A673 (cell line): ENCODE measurements around the gene KLF4. TPM values are rescaled to one million over a fixed set of nuclear protein-coding genes. Genes with fewer than 3 reads are reported as not detected.
A peak's percentile ranks its signal among the peaks of the same experiment; 100 is the strongest.

Source experiments
- BruUV-seq: library from RNA; stranded (reverse); fragments of 400-500 nt; replicated peaks from 2 replicates; lab custom pipeline; 2021; lab: Mats Ljungman, UMichigan
- CTCF ChIA-PET: fragments of 300-600 bp; sonication (Branson Sonifier 250); formaldehyde crosslinking; loops from one replicate; lab custom pipeline; 2022; ENCODE audit warnings: antibody characterized with exemption; lab: Charles Lee
- POLR2A ChIA-PET: fragments of 300-600 bp; sonication (Branson Sonifier 250); formaldehyde crosslinking; loops from one replicate; lab custom pipeline; 2022; ENCODE audit warnings: antibody characterized with exemption; ENCODE audit not compliant: low non-redundant PET; lab: Charles Lee
- DNase-seq: peaks from one replicate; pipeline ENCODE4 v3.0.0-alpha.2; 2015; ENCODE audit warnings: low spot score
- H3K27ac ChIP-seq: fragments of 200-600 bp; sonication (generic); 2 replicates; pipeline ENCODE4 v1.5.1; 2016; ENCODE audit warnings: mixed run types, low read depth, mild to moderate bottlenecking, mixed read lengths, antibody characterized with exemption, low read length; ENCODE audit not compliant: poor library complexity, severe bottlenecking
- H3K27me3 ChIP-seq: fragments of 200-600 bp; sonication (generic); replicated peaks from 2 replicates; pipeline ENCODE4 v1.6.1; 2017; ENCODE audit warnings: mixed run types, low read depth, mild to moderate bottlenecking, mixed read lengths, antibody characterized with exemption, low read length; ENCODE audit not compliant: insufficient read depth, poor library complexity
- H3K36me3 ChIP-seq: fragments of 200-600 bp; sonication (generic); 2 replicates; pipeline ENCODE4 v1.6.1; 2016; ENCODE audit warnings: mixed run types, mild to moderate bottlenecking, mixed read lengths, antibody characterized with exemption, low read length; ENCODE audit not compliant: insufficient read depth, poor library complexity, severe bottlenecking
- H3K4me1 ChIP-seq: fragments of 200-600 bp; sonication (generic); 2 replicates; pipeline ENCODE4 v1.6.1; 2017; ENCODE audit warnings: mixed run types, mild to moderate bottlenecking, mixed read lengths, antibody characterized with exemption, low read length; ENCODE audit not compliant: insufficient read depth, poor library complexity, severe bottlenecking
- H3K4me3 ChIP-seq: fragments of 200-600 bp; sonication (generic); 2 replicates; pipeline ENCODE4 v1.5.1; 2016; ENCODE audit warnings: low read depth, mixed run types, mild to moderate bottlenecking, mixed read lengths, low read length; ENCODE audit not compliant: poor library complexity, severe bottlenecking
- H3K9me3 ChIP-seq: fragments of 200-600 bp; sonication (generic); 2 replicates; pipeline ENCODE4 v1.6.1; 2016; ENCODE audit warnings: mixed run types, low read depth, mild to moderate bottlenecking, mixed read lengths, antibody characterized with exemption, low read length; ENCODE audit not compliant: poor library complexity, severe bottlenecking
- CTCF ChIP-seq: fragments of 300-800, 200-600 bp; sonication (generic); conservative IDR thresholded peaks from 2 replicates; pipeline ENCODE4 v1.5.1; 2017; ENCODE audit warnings: low read depth, mild to moderate bottlenecking, antibody characterized with exemption, low read length, moderate library complexity, mixed read lengths
- EZH2 ChIP-seq: fragments of 200-600 bp; sonication (generic); IDR thresholded peaks from 2 replicates; pipeline ENCODE4 v1.6.1; 2017; ENCODE audit warnings: borderline replicate concordance, low read depth, mild to moderate bottlenecking, mixed read lengths, antibody characterized with exemption, low read length; ENCODE audit not compliant: poor library complexity, severe bottlenecking
- intact Hi-C: fragments of 100-400 bp; cut with micrococcal nuclease; formaldehyde crosslinking; loops from one replicate; pipeline ENCODE4 v1.10.0; 2022; ENCODE audit not compliant: unreplicated experiment
- total RNA-seq: library from RNA; stranded (reverse); gene quantifications from 2 replicates; pipeline ENCODE4 v1.2.3, GENCODE V29; 2021

KLF4 gene
- total RNA-seq, 1 experiment from 2014 or later = 0.49 TPM

- TF ChIP-seq EZH2 = no peak
- TF ChIP-seq CTCF = no peak
- Histone ChIP-seq H3K9me3 (no peaks in the 10 kb centered on the region), H3K4me3 (no peak overlapping the region), H3K27me3 (peaks cover 23% of the 10 kb centered on the region), H3K4me1 (peaks cover 7% of the 10 kb centered on the region), H3K36me3 (no peaks in the 10 kb centered on the region), H3K27ac (no peak overlapping the region)
- DNase-seq = no peak
- POLR2A ChIA-PET = no interaction called here
- intact Hi-C loops = loop anchor here (1.0 to 5.0 kb wide), 2 partner anchors 789 to 1084 kb away; no protein-coding TSS in a partner anchor
- no TSS peak for BruUV-seq
- CTCF ChIA-PET = interaction anchor here (0.6 kb wide), 2 partner anchors 59 to 1050 kb away, joined by 3 read pairs; no protein-coding TSS in a partner anchor
Observed at GRCh38 chr9:107483666-107484065, 5.9 kb downstream of the KLF4 start.

GRCh38 chr9:107481035-107481434 is 8.5 kb downstream of the KLF4 start:
- POLR2A ChIA-PET = no interaction called here

GRCh38 chr9:107480386-107480789 is 9.2 kb downstream of the KLF4 start:
- H3K27me3 ChIP-seq = peaks cover 4% of the 10 kb centered on the region
- H3K9me3 ChIP-seq = no peaks in the 10 kb centered on the region
- no peak overlapping the region for H3K4me3 ChIP-seq
- DNase-seq = peak; percentile 40
- BruUV-seq = no TSS peak
- no peaks in the 10 kb centered on the region for H3K4me1 ChIP-seq
- H3K36me3 ChIP-seq = no peaks in the 10 kb centered on the region
- no peak for TF ChIP-seq EZH2
- TF ChIP-seq CTCF = no peak
- H3K27ac ChIP-seq = no peak overlapping the region
- intact Hi-C loops = loop anchor here (5.0 kb wide), 1 partner anchor 1087 kb away; no protein-coding TSS in a partner anchor
- CTCF ChIA-PET = no interaction called here
- POLR2A ChIA-PET = no interaction called here

More at GRCh38 chr9:107481035-107481434, 8.5 kb downstream of the KLF4 start:
- CTCF ChIA-PET = no interaction called here
- intact Hi-C loops = loop anchor here (5.0 kb wide), 1 partner anchor 1086 kb away; no protein-coding TSS in a partner anchor
- no peaks in the 10 kb centered on the region for H3K9me3 ChIP-seq
- H3K27ac ChIP-seq = no peak overlapping the region
- H3K36me3 ChIP-seq = no peaks in the 10 kb centered on the region
- BruUV-seq = no TSS peak
- TF ChIP-seq CTCF (peak; percentile 42; the same call in 1 of the 2 replicates), EZH2 (no peak)
- no peak for DNase-seq
- H3K27me3 ChIP-seq = peaks cover 6% of the 10 kb centered on the region
- H3K4me1 ChIP-seq = no peaks in the 10 kb centered on the region
- no peak overlapping the region for H3K4me3 ChIP-seq
